ENCODE data around the gene UROS.

DNA sequence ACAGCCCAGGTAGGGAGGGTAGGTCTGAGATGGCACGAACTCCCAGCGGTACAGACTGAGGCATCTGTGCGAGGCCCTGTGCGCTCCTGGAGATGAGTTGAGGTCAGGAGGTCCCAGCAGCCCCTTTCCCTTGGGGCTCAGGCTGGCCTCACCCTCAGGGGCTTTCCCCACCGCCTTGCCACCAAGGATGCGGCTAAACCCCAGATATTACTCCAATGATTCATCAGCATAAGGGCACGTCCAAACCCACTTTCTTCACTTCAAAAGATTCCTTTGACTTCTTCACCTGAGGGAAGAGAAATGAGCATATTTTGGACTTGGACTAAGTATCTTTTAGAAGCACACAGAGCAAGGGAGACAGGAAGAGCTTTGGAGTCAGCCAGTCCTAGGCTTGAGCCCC lies 20.3 kb downstream of the UROS start:
- TF ChIP-seq, protein P1, sequence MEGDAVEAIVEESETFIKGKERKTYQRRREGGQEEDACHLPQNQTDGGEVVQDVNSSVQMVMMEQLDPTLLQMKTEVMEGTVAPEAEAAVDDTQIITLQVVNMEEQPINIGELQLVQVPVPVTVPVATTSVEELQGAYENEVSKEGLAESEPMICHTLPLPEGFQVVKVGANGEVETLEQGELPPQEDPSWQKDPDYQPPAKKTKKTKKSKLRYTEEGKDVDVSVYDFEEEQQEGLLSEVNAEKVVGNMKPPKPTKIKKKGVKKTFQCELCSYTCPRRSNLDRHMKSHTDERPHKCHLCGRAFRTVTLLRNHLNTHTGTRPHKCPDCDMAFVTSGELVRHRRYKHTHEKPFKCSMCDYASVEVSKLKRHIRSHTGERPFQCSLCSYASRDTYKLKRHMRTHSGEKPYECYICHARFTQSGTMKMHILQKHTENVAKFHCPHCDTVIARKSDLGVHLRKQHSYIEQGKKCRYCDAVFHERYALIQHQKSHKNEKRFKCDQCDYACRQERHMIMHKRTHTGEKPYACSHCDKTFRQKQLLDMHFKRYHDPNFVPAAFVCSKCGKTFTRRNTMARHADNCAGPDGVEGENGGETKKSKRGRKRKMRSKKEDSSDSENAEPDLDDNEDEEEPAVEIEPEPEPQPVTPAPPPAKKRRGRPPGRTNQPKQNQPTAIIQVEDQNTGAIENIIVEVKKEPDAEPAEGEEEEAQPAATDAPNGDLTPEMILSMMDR (IDR thresholded peaks at IDR 0.05): no peak
- TF ChIP-seq POLR2A (IDR thresholded peaks at IDR 0.05): no peak
- no peak for TF ChIP-seq POLR2AphosphoS5 (IDR thresholded peaks at IDR 0.05)
- TF ChIP-seq EP300 (IDR thresholded peaks at IDR 0.05): no peak
